ENCODE measurements around the gene PRRG2. TPM values are rescaled to one million over a fixed set of nuclear protein-coding genes. Genes with fewer than 3 reads are reported as not detected.

Gene PRRG2
- total RNA-seq, result 1.1 TPM
- long read RNA-seq, result 0 reads

- no peak for DNase-seq (ENCODE audit: low spot score)
These were observed at the start of gene PRRG2 for GRCh38 chr19:49581007-49581508. TSS of gene PRRG2 (plus strand) at chr19:49581316. CDS start at chr19:49583220, 1,904 bp downstream.

- no peak for DNase-seq (ENCODE audit: low spot score)
These were observed 47.3 kb upstream of the PRRG2 start for GRCh38 chr19:49533551-49534488.

DNA sequence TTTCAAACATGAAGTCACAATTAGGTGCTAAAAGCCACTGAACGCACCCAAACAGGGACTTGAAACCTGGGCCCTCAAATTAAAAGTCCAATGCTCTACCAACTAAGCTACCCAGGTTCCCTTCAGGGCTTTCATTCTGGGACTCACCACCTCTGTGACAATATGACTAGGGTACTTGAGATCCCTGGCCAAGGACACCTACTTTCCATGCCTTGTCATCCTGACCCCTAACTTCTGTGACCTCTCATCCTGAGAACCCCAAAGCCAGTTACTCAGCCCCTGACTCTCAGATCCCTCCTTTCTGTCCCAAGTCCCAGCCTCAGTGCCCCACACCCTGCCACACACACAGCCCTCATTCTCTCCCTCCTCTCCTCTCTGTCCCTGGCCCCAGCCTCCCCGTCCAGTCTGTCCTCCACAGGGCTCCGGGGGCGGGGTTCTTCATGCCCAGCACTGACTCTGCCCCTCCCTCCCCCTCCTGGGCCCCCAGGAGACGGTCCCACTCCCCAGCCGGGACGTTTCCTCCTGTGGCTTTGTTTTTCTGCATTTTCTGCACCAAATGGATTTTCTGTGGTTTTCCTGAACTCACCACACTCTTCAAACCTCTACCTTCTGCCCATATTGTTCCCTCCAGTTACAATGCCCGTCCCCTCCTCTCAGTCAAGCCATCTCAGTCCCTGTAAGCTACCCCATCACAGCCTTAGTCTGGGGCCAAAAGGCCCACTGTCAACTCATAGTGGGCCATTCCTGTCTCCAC, 46.3 kb upstream of the PRRG2 start:
- DNase-seq (ENCODE audit: low spot score), result no peak

- no peak for DNase-seq (ENCODE audit: low spot score)
These were observed 44.1 kb upstream of the PRRG2 start for GRCh38 chr19:49536921-49537462.

DNA sequence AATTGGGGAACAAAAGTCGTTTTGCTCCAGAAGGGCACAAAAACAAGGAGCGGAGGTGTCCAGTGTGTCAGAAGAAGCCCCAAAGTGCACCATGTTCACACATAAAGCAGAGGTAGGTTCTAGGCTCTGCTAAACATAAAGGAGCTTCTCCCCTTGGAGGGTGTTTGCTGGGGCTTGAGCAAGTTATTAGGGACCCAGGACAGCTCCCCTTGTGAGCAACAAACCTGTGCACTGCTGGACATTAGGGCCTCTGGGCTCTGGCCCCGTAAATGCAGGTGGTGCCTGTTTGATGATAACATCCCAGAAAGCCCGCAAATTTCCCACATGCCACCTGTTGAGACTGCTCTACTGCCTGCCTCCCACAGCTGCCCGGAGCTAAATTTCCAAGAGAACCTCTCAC, 42.5 kb upstream of the PRRG2 start:
- no peak for DNase-seq (ENCODE audit: low spot score)

DNA sequence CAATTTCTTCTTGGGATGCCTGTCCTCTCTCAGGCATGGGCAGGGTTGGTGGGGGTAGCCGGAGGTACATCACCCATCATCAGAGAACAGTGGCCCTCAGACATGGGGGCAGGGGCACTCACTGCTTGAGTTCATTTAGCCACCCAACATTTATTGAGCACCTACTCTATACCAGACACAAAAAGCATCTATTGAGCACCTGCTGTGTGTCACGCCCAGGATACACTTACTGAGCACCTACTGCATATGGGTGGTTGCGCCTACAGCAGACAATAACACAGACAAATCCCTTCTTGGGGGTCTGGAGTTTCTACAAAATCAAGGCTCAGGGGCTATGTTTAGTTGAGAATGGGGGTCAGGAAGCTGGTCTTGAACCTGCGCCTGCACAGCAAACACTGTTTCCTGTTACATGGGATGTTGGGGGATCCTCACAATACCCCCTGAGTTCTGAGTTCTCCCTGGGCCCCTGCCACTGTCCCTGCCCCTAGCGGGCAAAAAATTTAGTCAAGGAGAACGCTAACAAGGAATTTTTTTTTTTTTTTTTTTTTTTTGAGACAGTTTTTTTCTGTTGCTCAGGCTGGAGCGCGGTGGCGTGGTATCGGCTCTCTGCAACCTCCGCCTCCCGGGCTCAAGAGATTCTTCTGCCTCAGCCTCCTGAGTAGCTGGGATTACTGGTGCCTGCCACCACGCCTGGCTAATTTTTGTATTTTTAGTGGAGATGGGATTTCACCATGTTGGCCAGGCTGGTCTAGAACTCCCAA, 41.7 kb upstream of the PRRG2 start:
- DNase-seq (ENCODE audit: low spot score), result no peak

GRCh38 chr19:49541914-49542313, 39.2 kb upstream of the PRRG2 start:
- DNase-seq (ENCODE audit: low spot score), result no peak

- DNase-seq (ENCODE audit: low spot score), result no peak
These were observed 38.7 kb upstream of the PRRG2 start for GRCh38 chr19:49542446-49542845.

DNA sequence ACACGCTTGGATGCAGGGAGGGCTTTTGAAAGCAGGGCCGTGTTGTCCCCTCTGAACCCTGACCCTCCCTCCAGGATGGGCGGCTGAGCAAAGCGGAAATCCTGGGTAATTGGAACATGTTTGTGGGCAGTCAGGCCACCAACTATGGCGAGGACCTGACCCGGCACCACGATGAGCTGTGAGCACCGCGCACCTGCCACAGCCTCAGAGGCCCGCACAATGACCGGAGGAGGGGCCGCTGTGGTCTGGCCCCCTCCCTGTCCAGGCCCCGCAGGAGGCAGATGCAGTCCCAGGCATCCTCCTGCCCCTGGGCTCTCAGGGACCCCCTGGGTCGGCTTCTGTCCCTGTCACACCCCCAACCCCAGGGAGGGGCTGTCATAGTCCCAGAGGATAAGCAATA, 38.1 kb upstream of the PRRG2 start:
- DNase-seq (ENCODE audit: low spot score), result no peak

DNA sequence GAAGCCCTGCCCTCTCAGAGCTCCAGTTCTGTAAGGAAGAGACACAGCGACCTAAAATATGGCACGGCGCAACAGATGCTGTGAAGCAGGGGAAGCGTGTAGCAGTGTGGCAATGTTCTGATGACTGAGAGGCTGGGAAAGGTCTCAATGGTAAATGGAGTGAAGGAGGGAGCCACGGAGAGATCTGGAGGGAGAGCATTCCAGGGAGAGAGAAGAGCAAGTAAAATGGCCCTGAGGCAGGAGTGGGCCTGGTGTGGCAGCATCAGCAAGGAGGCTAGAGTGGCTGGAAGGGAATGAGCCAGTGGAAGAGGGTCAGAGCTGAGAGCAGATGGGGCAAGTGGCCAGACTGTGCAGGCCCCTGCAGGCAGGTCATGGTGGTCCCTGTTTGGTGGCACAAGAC, 37.0 kb upstream of the PRRG2 start:
- no peak for DNase-seq (ENCODE audit: low spot score)

- DNase-seq (ENCODE audit: low spot score), result no peak
These were observed 34.1 kb upstream of the PRRG2 start for GRCh38 chr19:49546825-49547565.

DNA sequence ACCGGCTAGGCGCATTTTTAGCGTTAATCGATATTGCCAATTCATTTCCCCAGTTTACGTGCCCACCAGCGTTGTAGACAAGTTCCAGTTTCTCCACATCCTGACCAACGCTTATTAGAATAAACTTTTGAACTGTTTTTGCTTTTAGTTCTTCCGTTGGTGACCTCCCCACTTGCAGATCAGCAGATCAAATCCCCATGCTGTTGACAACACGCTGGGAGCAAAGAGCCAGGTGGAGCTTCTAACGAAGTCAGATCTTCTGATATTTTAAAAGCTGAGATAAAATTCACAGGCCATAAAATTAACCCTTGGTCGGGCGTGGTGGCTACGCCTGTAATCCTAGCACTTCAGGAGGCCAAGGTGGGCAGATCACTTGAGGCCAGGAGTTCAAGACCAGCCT, 32.1 kb upstream of the PRRG2 start:
- no peak for DNase-seq (ENCODE audit: low spot score)

DNA sequence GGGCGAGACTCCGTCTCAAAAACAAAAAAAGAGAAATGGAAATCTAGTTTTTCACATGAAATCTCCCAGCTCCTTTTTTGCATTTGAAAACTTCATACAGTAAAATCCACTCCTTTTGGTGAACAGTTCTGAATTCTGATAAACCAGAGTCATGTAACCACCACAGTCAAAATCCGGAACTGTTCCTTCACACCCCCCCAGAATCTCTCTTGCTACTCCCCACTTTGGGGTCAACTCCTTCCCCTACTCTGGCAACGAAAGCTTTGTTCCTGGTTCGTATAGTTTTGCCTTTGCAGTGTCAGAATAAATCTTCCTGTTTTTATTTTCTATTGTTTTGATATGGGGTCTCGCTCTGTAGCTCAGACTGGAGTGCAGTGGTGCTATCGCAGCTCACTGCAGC, 29.6 kb upstream of the PRRG2 start:
- DNase-seq (ENCODE audit: low spot score), result no peak

- no peak for DNase-seq (ENCODE audit: low spot score)
These were observed 28.4 kb upstream of the PRRG2 start for GRCh38 chr19:49552749-49553148.

GRCh38 chr19:49553451-49554271, 27.5 kb upstream of the PRRG2 start:
- DNase-seq (ENCODE audit: low spot score), result no peak

- DNase-seq (ENCODE audit: low spot score), result no peak
These were observed 26.4 kb upstream of the PRRG2 start for GRCh38 chr19:49554701-49555181.

GRCh38 chr19:49555600-49556411, 25.3 kb upstream of the PRRG2 start:
- DNase-seq (ENCODE audit: low spot score), result no peak
